Measurements from ENCODE around the gene DTYMK. TPM values are rescaled to one million over a fixed set of nuclear protein-coding genes. Genes with fewer than 3 reads are reported as not detected.

The DTYMK gene
- total RNA-seq, 6 experiments from 2014 or later, result 56.8 to 84.2 (median 76.1) TPM

DNA sequence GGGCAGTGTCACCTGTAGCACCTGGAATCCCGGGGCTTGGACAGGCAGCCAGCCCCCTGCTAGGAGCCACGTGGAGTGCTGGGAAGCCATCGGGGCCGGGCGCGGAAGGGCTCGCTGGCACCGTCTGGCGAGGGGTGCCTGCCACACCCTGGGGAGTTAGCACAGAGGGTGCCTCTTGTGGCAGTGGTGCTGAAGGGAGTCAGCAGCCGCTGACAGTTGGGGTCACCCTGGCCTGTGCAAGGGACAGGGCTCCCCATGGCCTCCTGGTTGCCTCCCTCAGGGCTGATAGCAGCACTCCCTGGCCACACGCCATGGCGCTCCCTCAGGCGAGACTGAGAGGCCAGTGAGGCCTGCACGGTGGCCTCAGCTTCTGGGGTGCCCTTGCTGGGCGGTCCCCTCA, 33.9 kb upstream of the DTYMK start:
- H3K27ac Mint-ChIP-seq, result no peak overlapping the region
- no peaks in the 10 kb centered on the region for H3K4me1 Mint-ChIP-seq (ENCODE audit: low read depth)
- no peak overlapping the region for H3K4me3 Mint-ChIP-seq
- peaks cover 3% of the 10 kb centered on the region; the same call in 1 of the 2 replicates for H3K27me3 Mint-ChIP-seq (ENCODE audit: insufficient read depth)
- TF ChIP-seq, protein P1, sequence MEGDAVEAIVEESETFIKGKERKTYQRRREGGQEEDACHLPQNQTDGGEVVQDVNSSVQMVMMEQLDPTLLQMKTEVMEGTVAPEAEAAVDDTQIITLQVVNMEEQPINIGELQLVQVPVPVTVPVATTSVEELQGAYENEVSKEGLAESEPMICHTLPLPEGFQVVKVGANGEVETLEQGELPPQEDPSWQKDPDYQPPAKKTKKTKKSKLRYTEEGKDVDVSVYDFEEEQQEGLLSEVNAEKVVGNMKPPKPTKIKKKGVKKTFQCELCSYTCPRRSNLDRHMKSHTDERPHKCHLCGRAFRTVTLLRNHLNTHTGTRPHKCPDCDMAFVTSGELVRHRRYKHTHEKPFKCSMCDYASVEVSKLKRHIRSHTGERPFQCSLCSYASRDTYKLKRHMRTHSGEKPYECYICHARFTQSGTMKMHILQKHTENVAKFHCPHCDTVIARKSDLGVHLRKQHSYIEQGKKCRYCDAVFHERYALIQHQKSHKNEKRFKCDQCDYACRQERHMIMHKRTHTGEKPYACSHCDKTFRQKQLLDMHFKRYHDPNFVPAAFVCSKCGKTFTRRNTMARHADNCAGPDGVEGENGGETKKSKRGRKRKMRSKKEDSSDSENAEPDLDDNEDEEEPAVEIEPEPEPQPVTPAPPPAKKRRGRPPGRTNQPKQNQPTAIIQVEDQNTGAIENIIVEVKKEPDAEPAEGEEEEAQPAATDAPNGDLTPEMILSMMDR (IDR thresholded peaks at IDR 0.05), result no peak
- no peaks in the 10 kb centered on the region; the same call in 1 of the 2 replicates for H3K9me3 Mint-ChIP-seq
- peaks cover 33% of the 10 kb centered on the region for H3K36me3 Mint-ChIP-seq (ENCODE audit: low read depth)
- DNase-seq, result no peak

DNA sequence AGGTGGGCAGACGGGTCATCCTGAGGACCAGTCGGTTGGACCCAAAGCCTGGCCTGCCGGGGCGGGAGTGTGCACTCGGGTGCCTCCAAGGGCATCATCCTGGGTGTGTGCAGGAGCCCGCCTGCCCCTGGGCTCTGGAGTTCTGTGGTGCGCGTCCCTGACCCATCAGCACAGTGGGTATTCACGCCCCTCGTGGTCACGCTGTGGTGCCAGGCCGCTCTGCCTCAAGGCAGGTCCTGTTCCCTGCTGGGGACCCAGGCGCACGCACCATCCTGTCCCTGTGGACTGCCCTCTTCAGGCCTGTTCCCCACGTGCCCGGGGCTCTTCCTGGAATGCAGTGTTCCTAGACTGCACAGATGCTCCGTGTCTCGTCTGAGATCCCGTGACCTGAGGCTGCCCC, 33.5 kb upstream of the DTYMK start:
- TF ChIP-seq, protein P1 (IDR thresholded peaks at IDR 0.05), result no peak
- H3K36me3 Mint-ChIP-seq (ENCODE audit: low read depth), result peaks cover 33% of the 10 kb centered on the region
- no peak for DNase-seq
- H3K9me3 Mint-ChIP-seq, result no peaks in the 10 kb centered on the region; the same call in 1 of the 2 replicates
- H3K27me3 Mint-ChIP-seq (ENCODE audit: insufficient read depth), result peaks cover 3% of the 10 kb centered on the region; the same call in 1 of the 2 replicates
- H3K4me1 Mint-ChIP-seq (ENCODE audit: low read depth), result no peaks in the 10 kb centered on the region
- H3K4me3 Mint-ChIP-seq, result no peak overlapping the region
- H3K27ac Mint-ChIP-seq, result no peak overlapping the region

DNA sequence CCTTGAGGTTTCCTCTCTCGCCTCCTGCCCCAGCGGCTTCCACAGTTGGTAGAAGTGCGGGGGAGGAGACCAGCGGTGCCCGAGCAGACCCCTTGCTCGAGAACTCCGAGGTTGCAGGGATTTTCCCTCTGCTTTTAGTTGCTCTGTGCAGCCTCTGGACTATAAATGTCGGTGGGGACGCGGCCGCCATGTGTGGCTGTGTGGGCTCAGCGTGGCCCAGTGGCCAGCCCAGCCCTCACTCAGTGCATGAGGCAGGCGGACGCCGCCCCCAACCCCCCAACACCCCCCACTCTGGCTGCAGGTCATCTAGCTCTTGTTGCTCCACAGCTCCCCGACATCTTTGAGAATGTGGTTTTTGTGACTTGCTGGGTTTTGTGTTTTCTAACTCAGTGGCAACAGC, 32.5 kb upstream of the DTYMK start:
- Mint-ChIP-seq H3K27ac (no peak overlapping the region), H3K4me1 (ENCODE audit: low read depth) (no peaks in the 10 kb centered on the region), H3K36me3 (ENCODE audit: low read depth) (peaks cover 36% of the 10 kb centered on the region), H3K9me3 (no peaks in the 10 kb centered on the region; the same call in 1 of the 2 replicates), H3K4me3 (no peak overlapping the region), H3K27me3 (ENCODE audit: insufficient read depth) (peaks cover 3% of the 10 kb centered on the region; the same call in 1 of the 2 replicates)
- DNase-seq, result no peak
- TF ChIP-seq, protein P1 (IDR thresholded peaks at IDR 0.05), result no peak

DNA sequence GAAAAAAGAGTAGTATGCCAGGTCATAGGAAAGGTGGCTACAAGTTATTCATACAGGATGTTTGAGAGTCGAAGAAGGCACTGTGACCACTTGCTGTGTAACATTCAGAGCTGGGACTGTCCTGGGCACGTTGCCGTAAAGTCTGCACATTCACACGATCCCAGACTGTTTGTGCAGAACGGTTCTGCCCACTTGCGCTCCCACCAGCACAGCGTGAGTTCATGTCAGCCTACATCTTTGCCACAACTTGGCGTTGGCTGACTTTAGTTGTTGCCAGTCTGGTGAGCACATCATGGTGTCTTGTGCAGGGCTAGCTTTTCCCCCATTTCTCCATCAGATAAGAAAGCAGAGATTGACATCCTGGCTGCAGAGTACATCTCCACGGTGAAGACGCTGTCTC, 22.3 kb upstream of the DTYMK start:
- no peak for DNase-seq
- peaks cover 53% of the 10 kb centered on the region for H3K36me3 Mint-ChIP-seq (ENCODE audit: low read depth)
- H3K9me3 Mint-ChIP-seq, result peaks cover 15% of the 10 kb centered on the region
- no peak overlapping the region for H3K4me3 Mint-ChIP-seq
- H3K4me1 Mint-ChIP-seq (ENCODE audit: low read depth), result no peaks in the 10 kb centered on the region
- no peaks in the 10 kb centered on the region; the same call in 1 of the 2 replicates for H3K27me3 Mint-ChIP-seq (ENCODE audit: insufficient read depth)
- TF ChIP-seq, protein P1 (IDR thresholded peaks at IDR 0.05), result no peak
- no peak overlapping the region for H3K27ac Mint-ChIP-seq

DNA sequence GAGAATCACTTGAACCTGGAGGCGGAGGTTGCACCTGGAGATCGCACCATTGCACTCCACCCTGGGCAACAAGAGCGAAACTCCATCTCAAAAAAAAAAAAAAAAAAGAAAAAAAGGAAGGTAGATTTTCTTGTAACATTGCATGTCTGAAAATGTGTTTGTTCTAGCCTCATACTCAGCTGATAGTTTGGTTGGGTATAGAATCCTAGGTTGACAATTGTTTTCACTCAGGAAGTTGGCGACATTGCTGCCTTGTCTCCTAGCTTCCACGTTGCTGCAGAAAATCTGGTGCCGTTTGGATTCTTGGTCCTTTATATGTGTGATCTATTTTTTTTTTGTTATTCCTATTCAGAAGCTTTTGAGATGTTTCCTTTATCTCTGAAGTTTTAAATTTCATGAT, 19.9 kb upstream of the DTYMK start:
- Mint-ChIP-seq H3K27ac (no peak overlapping the region), H3K4me1 (ENCODE audit: low read depth) (peaks cover 7% of the 10 kb centered on the region), H3K27me3 (ENCODE audit: insufficient read depth) (peaks cover 2% of the 10 kb centered on the region), H3K36me3 (ENCODE audit: low read depth) (peaks cover 43% of the 10 kb centered on the region), H3K9me3 (peaks cover 15% of the 10 kb centered on the region), H3K4me3 (no peak overlapping the region)
- TF ChIP-seq, protein P1 (IDR thresholded peaks at IDR 0.05), result no peak
- DNase-seq, result no peak
